Nephron progenitor cell (in vitro differentiated cells): ENCODE data around the gene RASGRF1.

Experiments used
- DNase-seq: peaks from one replicate; pipeline ENCODE4 v3.0.0; 2021
- H3K27ac Mint-ChIP-seq: 2 replicates; pipeline ENCODE4 v1.8.0; 2021; ENCODE audit warnings: mild to moderate bottlenecking, moderate library complexity, mixed read lengths
- H3K27me3 Mint-ChIP-seq: 2 replicates; pipeline ENCODE4 v1.8.0; 2021; ENCODE audit warnings: mild to moderate bottlenecking, low read depth, mixed read lengths; ENCODE audit not compliant: poor library complexity
- H3K36me3 Mint-ChIP-seq: 2 replicates; pipeline ENCODE4 v1.8.0; 2021; ENCODE audit warnings: low read depth, mixed read lengths
- H3K4me1 Mint-ChIP-seq: 2 replicates; pipeline ENCODE4 v1.8.0; 2021; ENCODE audit warnings: mixed read lengths
- H3K4me3 Mint-ChIP-seq: 2 replicates; pipeline ENCODE4 v1.8.0; 2021; ENCODE audit warnings: mild to moderate bottlenecking, moderate library complexity, mixed read lengths
- H3K9me3 Mint-ChIP-seq: 2 replicates; pipeline ENCODE4 v1.8.0; 2021; ENCODE audit warnings: mild to moderate bottlenecking, moderate library complexity, mixed read lengths
- TF ChIP-seq, protein P1 (sequence below): fragments of 200-600 bp; sonication (generic); IDR thresholded peaks from 2 replicates; pipeline ENCODE4 v1.5.0; 2021; ENCODE audit warnings: antibody characterized with exemption

The RASGRF1 gene, protein sequence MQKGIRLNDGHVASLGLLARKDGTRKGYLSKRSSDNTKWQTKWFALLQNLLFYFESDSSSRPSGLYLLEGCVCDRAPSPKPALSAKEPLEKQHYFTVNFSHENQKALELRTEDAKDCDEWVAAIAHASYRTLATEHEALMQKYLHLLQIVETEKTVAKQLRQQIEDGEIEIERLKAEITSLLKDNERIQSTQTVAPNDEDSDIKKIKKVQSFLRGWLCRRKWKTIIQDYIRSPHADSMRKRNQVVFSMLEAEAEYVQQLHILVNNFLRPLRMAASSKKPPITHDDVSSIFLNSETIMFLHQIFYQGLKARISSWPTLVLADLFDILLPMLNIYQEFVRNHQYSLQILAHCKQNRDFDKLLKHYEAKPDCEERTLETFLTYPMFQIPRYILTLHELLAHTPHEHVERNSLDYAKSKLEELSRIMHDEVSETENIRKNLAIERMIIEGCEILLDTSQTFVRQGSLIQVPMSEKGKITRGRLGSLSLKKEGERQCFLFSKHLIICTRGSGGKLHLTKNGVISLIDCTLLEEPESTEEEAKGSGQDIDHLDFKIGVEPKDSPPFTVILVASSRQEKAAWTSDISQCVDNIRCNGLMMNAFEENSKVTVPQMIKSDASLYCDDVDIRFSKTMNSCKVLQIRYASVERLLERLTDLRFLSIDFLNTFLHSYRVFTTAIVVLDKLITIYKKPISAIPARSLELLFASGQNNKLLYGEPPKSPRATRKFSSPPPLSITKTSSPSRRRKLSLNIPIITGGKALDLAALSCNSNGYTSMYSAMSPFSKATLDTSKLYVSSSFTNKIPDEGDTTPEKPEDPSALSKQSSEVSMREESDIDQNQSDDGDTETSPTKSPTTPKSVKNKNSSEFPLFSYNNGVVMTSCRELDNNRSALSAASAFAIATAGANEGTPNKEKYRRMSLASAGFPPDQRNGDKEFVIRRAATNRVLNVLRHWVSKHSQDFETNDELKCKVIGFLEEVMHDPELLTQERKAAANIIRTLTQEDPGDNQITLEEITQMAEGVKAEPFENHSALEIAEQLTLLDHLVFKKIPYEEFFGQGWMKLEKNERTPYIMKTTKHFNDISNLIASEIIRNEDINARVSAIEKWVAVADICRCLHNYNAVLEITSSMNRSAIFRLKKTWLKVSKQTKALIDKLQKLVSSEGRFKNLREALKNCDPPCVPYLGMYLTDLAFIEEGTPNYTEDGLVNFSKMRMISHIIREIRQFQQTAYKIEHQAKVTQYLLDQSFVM (N-terminal part only)

GRCh38 chr15:79090487-79091203 is at the start of gene RASGRF1:
TSS of gene RASGRF1 (minus strand) at chr15:79090780. CDS start at chr15:79090498, 282 bp downstream.
- peak; percentile 45 for DNase-seq
- peaks cover 100% of the 10 kb centered on the region for H3K27me3 Mint-ChIP-seq
- H3K4me3 Mint-ChIP-seq: peak within 1 kb of the TSS; percentile 82
- TF ChIP-seq, protein P1, sequence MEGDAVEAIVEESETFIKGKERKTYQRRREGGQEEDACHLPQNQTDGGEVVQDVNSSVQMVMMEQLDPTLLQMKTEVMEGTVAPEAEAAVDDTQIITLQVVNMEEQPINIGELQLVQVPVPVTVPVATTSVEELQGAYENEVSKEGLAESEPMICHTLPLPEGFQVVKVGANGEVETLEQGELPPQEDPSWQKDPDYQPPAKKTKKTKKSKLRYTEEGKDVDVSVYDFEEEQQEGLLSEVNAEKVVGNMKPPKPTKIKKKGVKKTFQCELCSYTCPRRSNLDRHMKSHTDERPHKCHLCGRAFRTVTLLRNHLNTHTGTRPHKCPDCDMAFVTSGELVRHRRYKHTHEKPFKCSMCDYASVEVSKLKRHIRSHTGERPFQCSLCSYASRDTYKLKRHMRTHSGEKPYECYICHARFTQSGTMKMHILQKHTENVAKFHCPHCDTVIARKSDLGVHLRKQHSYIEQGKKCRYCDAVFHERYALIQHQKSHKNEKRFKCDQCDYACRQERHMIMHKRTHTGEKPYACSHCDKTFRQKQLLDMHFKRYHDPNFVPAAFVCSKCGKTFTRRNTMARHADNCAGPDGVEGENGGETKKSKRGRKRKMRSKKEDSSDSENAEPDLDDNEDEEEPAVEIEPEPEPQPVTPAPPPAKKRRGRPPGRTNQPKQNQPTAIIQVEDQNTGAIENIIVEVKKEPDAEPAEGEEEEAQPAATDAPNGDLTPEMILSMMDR: no peak
- peaks cover 20% of the 10 kb centered on the region for H3K4me1 Mint-ChIP-seq
- no peak within 1 kb of the TSS for H3K27ac Mint-ChIP-seq
- no peaks in the 10 kb centered on the region for H3K36me3 Mint-ChIP-seq
- H3K9me3 Mint-ChIP-seq: no peaks in the 10 kb centered on the region

GRCh38 chr15:79136434-79137046 is 46.0 kb upstream of the RASGRF1 start:
- Mint-ChIP-seq H3K27me3 (peaks cover 53% of the 10 kb centered on the region), H3K4me1 (no peaks in the 10 kb centered on the region), H3K36me3 (no peaks in the 10 kb centered on the region)

DNA sequence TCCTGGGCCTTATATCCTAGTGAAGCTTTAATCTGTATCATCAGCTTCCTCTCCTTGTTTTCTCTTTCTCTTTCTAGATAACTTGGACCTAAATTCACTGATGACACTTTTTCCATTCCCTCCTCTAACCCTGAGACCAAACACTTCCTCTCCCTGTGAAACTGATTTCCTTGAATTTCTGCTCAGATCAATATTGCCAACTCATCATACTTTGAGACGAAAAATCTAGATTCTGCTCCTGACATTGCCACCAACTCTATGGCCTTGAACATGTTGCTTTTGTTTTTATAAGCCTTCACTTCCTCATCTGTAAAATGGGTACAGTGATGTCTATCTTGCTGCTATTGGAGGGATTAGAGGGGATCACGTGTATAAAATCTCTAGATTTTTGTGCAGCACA is 42.7 kb upstream of the RASGRF1 start:
- TF ChIP-seq, protein P1: no peak
- H3K9me3 Mint-ChIP-seq: peaks cover 13% of the 10 kb centered on the region
- no peak overlapping the region for H3K27ac Mint-ChIP-seq
- H3K36me3 Mint-ChIP-seq: no peaks in the 10 kb centered on the region
- H3K4me1 Mint-ChIP-seq: no peaks in the 10 kb centered on the region
- no peak overlapping the region for H3K4me3 Mint-ChIP-seq
- DNase-seq: no peak
- H3K27me3 Mint-ChIP-seq: peaks cover 53% of the 10 kb centered on the region

More at GRCh38 chr15:79136434-79137046, 46.0 kb upstream of the RASGRF1 start:
- TF ChIP-seq, protein P1: no peak
- no peak overlapping the region for H3K4me3 Mint-ChIP-seq
- H3K9me3 Mint-ChIP-seq: peaks cover 6% of the 10 kb centered on the region
- no peak overlapping the region for H3K27ac Mint-ChIP-seq
- DNase-seq: no peak

GRCh38 chr15:79132770-79133169 is 42.2 kb upstream of the RASGRF1 start:
- Mint-ChIP-seq H3K4me1 (no peaks in the 10 kb centered on the region), H3K27ac (no peak overlapping the region), H3K36me3 (no peaks in the 10 kb centered on the region), H3K4me3 (no peak overlapping the region), H3K9me3 (peaks cover 14% of the 10 kb centered on the region), H3K27me3 (peaks cover 51% of the 10 kb centered on the region)
- DNase-seq: no peak
- TF ChIP-seq, protein P1: no peak

GRCh38 chr15:79132361-79132760 is 41.8 kb upstream of the RASGRF1 start:
- TF ChIP-seq, protein P1: no peak
- H3K27ac Mint-ChIP-seq: no peak overlapping the region
- no peak overlapping the region for H3K4me3 Mint-ChIP-seq
- H3K4me1 Mint-ChIP-seq: no peaks in the 10 kb centered on the region
- H3K27me3 Mint-ChIP-seq: peaks cover 52% of the 10 kb centered on the region
- no peak for DNase-seq
- peaks cover 18% of the 10 kb centered on the region for H3K9me3 Mint-ChIP-seq
- no peaks in the 10 kb centered on the region for H3K36me3 Mint-ChIP-seq
